Measurements from ENCODE around the gene CFAP126.
"Not testable (repeated sequence)": the region's sequence is repeated elsewhere in the genome, so short reads cannot be mapped to it uniquely, and the experiment has no call there.

Gene CFAP126

GRCh38 chr1:161379071-161379470 lies 11.4 kb upstream of the CFAP126 start:
- no peak for DNase-seq

DNA sequence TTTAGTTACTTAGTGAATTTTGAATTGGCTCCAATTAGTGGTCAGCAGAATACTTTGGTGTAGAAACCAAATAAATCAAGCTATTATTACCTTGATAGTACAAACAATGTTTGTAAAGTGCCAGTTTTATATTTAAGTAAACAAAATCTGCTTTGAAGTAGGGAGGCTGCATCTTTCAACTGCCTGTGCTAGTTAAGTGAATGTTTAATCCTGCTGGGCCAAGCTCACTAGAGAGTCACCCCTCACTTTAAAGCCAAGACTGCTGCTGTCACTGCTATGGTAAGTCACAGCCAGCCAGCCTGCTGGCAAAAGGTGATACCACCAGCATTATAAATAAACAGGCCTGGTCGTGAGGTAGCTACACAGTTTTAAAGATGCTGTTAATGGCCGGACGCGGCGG lies 10.3 kb upstream of the CFAP126 start:
- no peak for DNase-seq

GRCh38 chr1:161374373-161374772 lies 6.7 kb upstream of the CFAP126 start:
- no peak for DNase-seq

- no peak for DNase-seq
Observed at GRCh38 chr1:161373442-161373841, 5.8 kb upstream of the CFAP126 start.

DNA sequence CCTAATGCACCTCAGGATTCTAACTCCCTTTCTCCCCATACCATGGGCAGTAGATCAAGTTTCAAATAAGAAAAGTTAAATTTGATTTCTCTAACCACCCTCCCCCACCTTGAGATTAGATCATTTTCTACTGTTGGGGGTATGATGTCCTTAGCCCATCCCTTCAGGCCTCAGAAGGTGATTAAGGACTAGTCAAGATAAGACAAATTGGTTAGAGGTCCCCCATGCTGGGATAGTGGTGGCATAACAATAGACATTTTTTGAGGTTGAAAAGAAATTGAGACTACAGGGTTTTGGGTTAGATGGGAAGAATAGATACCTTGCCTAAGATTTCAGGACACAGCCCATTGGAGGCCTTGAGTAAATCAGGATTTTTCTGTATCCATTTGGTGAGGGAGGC lies 2.5 kb downstream of the CFAP126 start:
- no peak for DNase-seq

GRCh38 chr1:161364332-161364731 lies 3.3 kb downstream of the CFAP126 start:
- DNase-seq, result no peak

- DNase-seq, result no peak
Observed at GRCh38 chr1:161359291-161359690, 8.4 kb downstream of the CFAP126 start.

DNA sequence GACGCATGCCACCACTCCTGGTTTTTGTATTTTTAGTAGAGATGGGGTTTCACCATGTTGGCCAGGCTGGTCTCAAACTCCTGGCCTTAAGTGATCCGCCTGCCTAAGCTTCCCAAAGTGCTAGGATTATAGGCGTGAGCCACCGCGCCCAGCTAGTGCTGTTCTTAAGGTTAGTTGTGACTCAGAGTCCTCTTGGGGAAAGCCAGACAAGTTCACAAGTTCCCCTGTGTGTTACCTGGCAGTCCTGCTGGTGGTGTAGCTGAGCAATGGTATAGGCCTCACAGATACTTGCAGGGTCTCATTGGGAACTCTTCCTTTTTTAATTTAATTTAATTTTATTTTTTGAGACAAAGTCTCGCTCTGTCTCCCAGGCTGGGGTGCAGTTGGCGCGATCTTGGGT lies 10.6 kb downstream of the CFAP126 start:
- no peak for DNase-seq

- DNase-seq, result no peak
Observed at GRCh38 chr1:161351482-161351881, 16.2 kb downstream of the CFAP126 start.

DNA sequence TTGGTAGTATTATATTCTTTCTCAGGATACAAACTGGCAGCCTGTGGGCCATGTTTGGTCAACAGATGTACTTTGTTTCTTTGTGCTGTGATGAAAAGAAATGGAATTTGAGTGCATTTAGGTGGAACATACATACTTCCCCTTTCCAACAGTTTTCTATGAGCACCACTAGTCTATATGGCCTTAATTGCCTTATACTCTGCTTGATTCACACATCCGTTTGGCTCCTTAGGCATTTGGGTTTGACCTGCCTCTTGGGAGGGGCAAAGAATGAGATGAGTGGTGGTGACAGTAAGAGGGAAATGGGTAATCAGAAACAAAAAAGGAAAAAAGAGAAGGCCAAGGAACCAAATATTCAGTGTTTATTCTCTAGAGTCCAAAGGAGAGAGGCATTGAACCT lies 17.0 kb downstream of the CFAP126 start:
- DNase-seq, result no peak

DNA sequence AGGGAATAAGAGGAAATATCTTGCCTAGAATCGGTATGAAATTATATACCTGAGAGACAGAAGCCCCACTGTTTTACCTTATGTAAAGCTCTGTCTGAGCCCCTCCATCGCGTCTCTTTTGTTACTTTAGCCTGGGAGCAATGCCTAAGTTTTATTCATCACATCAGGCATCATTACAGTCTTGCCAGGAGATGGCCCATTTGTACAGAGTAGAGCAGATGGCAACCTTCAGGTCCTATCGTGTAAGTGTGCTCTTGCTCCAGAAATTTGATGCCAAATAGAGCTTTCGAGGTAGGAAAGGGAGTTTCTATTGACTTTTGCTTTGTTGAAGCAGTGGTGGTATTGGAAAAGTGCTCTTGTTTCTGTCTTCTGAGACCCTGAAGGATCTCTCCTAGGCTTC lies 24.9 kb downstream of the CFAP126 start:
- DNase-seq, result no peak

DNA sequence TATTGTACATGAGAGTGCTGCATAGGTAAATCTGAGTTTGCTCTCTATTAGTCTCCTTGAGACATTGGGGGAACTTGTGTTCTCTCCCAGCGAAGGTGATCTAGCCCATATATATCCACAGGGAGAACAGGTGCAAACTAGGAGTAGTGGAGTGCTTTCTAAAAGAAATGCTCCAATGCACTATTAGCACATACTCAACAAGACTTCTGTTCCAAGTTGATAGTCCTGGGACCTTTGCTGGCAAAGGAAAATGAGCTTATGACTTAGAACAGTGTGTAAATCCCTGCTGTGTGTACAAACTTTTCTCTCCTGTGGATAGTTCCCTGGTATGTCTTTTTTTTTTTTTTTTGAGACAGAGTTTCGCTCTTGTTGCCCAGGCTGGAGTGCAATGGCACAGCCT lies 25.5 kb downstream of the CFAP126 start:
- DNase-seq, result no peak

- no peak for DNase-seq
Observed at GRCh38 chr1:161335796-161336195, 31.9 kb downstream of the CFAP126 start.

DNA sequence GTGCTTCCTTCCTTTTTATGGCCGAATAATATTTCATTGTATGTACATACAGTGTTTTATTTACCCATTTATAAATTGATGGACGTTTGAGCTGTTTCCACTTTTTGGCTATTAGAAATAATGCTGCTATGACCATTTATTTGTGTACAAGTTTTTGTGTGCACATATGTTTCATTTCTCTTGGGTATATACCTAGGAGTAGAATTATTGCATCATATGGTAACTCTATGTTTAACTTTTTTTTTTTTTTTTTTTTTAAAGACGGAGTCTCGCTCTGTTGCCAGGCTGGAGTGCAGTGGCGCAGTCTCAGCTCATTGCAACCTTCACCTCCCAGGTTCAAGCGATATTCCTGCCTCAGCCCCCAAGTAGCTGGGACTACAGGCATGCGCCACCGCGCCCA lies 34.5 kb downstream of the CFAP126 start:
- DNase-seq, result no peak

DNA sequence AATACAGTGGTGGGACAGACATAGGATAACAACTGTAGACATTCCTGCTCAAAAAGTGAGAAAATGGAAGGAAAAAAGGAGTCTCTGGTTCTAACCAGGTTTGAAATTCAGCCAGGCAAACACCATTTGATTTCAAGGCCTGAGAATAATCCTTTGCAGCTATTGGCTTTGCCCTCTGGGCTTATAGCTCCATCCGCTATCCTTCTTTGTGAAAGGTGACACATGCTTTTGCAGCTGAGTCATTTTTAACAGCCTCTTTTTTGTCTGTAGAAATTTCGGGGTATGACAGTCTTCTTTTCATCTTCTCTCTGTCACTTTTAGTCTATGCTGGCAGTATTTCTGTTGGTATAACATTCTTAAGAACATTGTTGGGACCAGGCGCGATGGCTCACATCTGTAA lies 37.3 kb downstream of the CFAP126 start:
- DNase-seq, result no peak

- DNase-seq, result no peak
Observed at GRCh38 chr1:161324020-161324419, 43.7 kb downstream of the CFAP126 start.

GRCh38 chr1:161315841-161316674 lies 51.6 kb downstream of the CFAP126 start:
- not testable (repeated sequence) for DNase-seq
